ENCODE measurements around the gene RAPGEF1.

Gene RAPGEF1

DNA sequence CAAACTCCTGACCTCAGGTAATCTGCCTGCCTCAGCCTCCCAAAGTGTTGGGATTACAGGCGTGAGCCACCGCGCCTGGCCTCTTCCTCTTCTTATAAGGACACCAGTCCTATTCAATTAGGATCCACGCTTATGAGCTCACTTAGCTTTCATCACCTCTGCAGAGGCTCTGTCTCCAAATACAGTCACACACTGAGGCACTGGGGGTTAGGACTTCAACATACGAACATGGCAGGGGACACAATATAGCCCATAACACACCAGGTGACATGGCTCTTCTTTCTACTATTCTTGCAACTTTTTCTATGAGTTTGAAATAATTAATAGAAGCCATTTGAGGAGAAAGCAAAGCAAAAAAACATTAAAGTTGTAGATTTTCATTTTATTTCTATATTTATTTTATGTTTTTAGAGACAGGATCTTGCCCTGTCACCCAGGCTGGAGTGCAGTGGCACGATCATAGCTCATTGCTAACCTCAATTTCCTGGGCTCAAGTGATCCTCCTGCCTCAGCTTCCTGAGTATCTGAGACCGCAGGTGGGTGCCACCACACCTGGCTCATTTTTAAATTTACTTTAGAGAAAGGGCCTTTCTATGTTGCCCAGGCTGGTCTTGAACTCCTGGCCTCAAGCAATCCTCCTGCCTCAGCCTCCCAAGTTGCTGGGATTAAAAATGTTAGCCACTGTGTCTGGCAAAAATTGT lies 200.5 kb downstream of the RAPGEF1 start:
- no peak overlapping the region for H3K27ac ChIP-seq
- no peak for TF ChIP-seq ZFX (IDR thresholded peaks at IDR 0.05; ENCODE audit: borderline replicate concordance)
- TF ChIP-seq, protein P1, sequence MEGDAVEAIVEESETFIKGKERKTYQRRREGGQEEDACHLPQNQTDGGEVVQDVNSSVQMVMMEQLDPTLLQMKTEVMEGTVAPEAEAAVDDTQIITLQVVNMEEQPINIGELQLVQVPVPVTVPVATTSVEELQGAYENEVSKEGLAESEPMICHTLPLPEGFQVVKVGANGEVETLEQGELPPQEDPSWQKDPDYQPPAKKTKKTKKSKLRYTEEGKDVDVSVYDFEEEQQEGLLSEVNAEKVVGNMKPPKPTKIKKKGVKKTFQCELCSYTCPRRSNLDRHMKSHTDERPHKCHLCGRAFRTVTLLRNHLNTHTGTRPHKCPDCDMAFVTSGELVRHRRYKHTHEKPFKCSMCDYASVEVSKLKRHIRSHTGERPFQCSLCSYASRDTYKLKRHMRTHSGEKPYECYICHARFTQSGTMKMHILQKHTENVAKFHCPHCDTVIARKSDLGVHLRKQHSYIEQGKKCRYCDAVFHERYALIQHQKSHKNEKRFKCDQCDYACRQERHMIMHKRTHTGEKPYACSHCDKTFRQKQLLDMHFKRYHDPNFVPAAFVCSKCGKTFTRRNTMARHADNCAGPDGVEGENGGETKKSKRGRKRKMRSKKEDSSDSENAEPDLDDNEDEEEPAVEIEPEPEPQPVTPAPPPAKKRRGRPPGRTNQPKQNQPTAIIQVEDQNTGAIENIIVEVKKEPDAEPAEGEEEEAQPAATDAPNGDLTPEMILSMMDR (IDR thresholded peaks at IDR 0.05) = no peak

DNA sequence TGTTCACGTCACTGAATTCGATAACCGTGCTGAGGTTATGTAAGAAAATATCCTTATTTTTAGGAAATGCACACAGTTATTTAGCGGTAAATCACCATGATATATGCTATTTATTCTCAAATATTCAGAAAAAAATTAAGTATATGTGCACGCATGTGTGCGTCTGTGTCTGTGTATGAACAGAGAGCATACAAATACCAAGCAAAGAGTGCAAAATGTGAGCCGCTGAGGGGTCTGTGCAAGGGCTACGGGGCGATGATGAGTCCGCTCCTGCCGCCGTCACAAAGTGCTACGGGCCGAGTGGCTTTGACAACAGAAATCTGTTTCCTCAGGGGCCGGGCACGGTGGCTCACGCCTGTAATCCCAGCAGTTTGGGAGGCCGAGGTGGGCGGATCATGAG lies 201.9 kb downstream of the RAPGEF1 start:
- no peak for TF ChIP-seq ZFX (IDR thresholded peaks at IDR 0.05; ENCODE audit: borderline replicate concordance)
- TF ChIP-seq, protein P1 (IDR thresholded peaks at IDR 0.05) = no peak
- no peak overlapping the region for H3K27ac ChIP-seq

DNA sequence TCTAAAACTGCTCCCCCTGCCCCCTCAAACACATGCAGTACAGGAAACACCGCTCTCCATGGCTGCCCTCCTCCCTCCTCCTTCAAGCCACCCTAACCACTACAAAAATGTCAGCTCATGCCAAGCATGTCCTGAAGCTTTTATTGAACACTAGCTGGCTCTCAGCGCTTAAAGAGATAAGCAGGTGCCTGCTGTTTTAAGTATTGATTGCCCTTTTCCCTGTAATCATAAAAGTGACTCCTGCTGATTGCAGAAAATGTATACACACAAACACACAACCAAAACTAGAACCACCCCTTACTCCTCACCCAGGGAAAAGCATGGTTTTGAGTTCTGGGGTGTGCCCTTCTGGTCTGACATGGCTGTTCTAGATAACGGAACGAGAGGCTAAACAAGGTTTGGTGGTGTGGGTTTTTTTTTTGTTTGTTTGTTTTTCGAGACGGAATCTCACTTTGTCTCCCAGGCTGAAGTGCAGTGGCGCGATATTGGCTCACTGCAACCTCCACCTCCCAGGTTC lies 205.1 kb downstream of the RAPGEF1 start:
- H3K27ac ChIP-seq = no peak overlapping the region
- no peak for TF ChIP-seq ZFX (IDR thresholded peaks at IDR 0.05; ENCODE audit: borderline replicate concordance)
- TF ChIP-seq, protein P1 (IDR thresholded peaks at IDR 0.05) = no peak

DNA sequence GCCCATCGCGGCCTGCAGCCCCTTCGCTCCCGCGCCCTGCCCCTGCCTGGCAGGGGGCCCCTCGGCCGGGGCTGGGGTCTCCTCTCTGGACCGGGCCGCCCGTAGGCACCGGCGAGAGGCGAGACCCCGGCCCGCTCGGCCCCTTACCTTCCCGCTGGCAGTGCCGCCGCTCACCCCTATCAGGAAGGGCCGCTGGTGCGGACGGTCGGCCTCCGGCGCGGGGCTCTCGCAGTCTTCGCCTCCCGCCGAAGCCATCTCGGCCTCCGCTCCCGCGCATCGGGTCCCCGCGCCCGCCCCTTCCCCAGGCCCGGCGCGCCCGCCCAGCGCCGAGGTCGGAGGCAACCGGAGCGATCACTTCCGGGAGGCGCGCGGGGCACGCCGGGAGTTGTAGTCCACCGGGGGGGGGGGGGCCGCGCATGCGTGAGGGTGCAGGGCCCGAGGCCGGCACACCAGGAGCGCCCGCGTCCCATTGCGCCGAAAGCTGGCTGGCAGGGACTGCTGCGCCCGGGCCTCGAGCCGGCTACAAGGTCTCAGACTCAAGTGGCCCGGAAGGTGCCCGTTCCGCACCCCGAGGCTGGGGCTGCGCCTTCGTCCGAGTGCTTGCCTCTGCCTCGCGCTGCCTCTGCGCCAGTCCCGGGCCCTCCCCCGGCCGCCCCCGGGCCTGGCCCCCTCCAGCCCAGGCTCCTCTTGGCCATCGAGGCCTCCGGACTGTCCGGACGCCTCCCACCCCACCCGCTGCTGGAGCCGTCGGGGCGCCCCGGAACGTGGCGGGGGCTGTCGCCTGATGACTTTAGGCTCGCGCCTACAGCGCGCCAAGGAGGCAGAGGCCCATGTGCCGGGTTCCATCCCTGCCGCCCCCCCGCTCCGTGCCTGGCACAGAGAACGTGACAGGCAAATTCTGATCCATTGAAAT lies 208.7 kb downstream of the RAPGEF1 start, which contains the start of gene UCK1:
TSS of gene UCK1 (minus strand) at position 344 of the 913 bp plus-strand sequence. CDS start at position 255, 89 bp downstream.
- no peak for TF ChIP-seq ZFX (IDR thresholded peaks at IDR 0.05; ENCODE audit: borderline replicate concordance)
- TF ChIP-seq, protein P1 (IDR thresholded peaks at IDR 0.05) = peak; percentile 18
- peak within 1 kb of the TSS; percentile 76 for H3K27ac ChIP-seq

DNA sequence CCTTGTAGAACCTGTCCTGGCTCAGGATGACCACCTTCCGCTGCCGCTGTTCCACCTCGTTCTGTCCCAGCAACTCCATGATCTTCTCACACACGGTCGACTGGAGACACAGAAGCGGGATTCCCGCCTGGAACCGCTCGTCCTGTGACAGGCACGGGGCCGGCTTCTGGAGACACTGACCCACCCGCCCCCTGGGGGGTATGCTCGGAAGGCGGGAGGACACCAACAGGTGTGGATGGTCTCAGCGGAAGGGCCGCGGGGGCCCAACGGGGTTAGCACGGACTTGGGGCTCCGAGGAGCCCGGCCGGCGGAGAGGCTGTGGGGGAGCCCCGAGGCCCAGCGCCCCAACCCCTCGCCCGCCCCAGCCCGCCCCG lies 209.3 kb downstream of the RAPGEF1 start:
- peak overlapping the region; percentile 76 for H3K27ac ChIP-seq

DNA sequence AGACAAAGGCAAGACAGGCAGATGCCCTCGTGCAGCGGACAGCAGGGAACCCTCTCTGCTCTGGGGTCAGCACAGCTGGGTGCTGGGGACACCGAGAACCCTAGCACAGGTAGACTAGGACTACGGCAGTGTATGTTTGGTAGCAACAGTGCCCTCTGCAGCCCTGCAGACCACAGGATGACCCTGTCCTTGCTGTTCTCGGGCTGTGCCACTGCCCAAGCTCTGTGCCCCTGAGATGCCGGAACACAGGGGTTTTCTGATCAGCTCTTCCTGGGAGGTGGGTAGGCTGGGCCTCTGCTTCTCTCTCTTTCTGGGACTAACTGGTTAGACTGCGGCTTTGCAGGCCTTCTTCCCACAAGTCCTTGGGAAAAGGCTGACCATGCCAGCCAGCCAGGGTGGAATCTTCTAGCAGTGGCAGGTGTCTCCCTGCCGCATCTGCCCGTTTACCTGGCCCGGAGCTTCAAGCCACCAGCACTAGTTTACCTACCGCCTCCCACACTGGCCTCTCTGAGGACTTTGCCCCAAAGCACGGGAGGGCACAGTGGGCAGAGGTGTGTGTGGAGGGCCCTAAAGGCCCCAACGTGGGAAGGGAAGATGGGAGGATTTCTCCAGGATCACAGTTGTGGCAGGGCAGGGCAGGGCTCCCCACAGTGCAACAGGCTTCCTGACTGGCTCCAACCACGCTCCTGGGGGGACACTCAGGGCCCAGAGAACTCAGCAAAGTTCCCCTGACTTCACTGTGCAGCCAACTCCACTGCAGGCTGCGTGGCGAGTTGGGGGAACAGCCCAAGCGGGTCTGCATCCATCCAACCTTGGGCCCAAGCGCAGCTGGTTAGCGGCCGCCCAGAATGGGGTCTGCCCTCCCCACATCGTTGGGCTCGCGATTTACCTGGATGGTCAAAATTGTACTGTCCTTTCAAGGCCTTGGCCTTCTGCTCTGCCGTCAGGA lies 210.0 kb downstream of the RAPGEF1 start:
- peak overlapping the region; percentile 76 for H3K27ac ChIP-seq
- TF ChIP-seq ZFX (IDR thresholded peaks at IDR 0.05; ENCODE audit: borderline replicate concordance) = no peak
- TF ChIP-seq, protein P1 (IDR thresholded peaks at IDR 0.05) = no peak

More for the DNA sequence above, 209.3 kb downstream of the RAPGEF1 start:
- TF ChIP-seq ZFX (IDR thresholded peaks at IDR 0.05; ENCODE audit: borderline replicate concordance) = no peak
- TF ChIP-seq, protein P1 (IDR thresholded peaks at IDR 0.05) = peak; percentile 43

Data from 22Rv1 (cell line).